Gastroesophageal sphincter (tissue), 3 donors: Measurements from ENCODE around the gene RIMS3.

Source experiments
- POLR2A ChIP-seq, 2 donors: fragments of 450-650 bp; IDR thresholded peaks; one replicate each; pipeline ENCODE4 v1.6.1; 2017; ENCODE audit warnings: antibody characterized with exemption in 2 of 2, mild to moderate bottlenecking in 2 of 2, moderate library complexity in 1 of 2
- TF ChIP-seq, protein P1 (sequence below), 4 experiments: fragments of 200-600 bp in 2 of 4; fragments of 450-650 bp in 2 of 4; sonication (generic) in 1 of 4; IDR thresholded peaks; one replicate each; pipeline ENCODE4 v1.5.1; 2017 to 2019; ENCODE audit warnings: antibody characterized with exemption in 4 of 4, mild to moderate bottlenecking in 2 of 4, moderate library complexity in 2 of 4

DNA sequence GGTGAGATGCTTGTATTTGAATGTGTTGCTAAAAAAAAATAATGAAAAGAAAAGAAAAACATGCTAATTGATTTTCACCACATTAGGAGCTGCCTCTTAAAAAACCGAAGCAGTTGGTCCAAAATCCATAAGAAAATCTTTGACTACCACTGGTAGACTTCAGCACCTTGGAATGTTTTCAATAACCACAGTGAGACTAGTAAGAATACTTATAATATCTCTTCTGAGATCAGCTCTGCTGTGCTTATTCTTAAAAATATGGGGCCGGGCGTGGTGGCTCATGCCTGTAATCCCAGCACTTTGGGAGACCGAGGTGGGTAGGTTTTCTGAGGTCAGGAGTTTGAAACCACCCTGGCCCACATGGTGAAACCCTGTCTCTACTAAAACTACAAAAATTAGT, 41.1 kb upstream of the RIMS3 start:
- TF ChIP-seq POLR2A (IDR thresholded peaks at IDR 0.05) = no peak
- TF ChIP-seq, protein P1, sequence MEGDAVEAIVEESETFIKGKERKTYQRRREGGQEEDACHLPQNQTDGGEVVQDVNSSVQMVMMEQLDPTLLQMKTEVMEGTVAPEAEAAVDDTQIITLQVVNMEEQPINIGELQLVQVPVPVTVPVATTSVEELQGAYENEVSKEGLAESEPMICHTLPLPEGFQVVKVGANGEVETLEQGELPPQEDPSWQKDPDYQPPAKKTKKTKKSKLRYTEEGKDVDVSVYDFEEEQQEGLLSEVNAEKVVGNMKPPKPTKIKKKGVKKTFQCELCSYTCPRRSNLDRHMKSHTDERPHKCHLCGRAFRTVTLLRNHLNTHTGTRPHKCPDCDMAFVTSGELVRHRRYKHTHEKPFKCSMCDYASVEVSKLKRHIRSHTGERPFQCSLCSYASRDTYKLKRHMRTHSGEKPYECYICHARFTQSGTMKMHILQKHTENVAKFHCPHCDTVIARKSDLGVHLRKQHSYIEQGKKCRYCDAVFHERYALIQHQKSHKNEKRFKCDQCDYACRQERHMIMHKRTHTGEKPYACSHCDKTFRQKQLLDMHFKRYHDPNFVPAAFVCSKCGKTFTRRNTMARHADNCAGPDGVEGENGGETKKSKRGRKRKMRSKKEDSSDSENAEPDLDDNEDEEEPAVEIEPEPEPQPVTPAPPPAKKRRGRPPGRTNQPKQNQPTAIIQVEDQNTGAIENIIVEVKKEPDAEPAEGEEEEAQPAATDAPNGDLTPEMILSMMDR (IDR thresholded peaks at IDR 0.05) = no peak
